OCI-LY3 (cell line): Measurements from ENCODE around the gene LHFPL3.
"Not testable (repeated sequence)": the region's sequence is repeated elsewhere in the genome, so short reads cannot be mapped to it uniquely, and the experiment has no call there.

ENCODE experiments used
- H2AFZ ChIP-seq: fragments of 200-600, 300-600 bp; shearing (Covaris generic); 2 replicates; pipeline ENCODE4 v1.6.0; 2014; ENCODE audit warnings: antibody characterized with exemption, low read depth, low read length
- H3K27ac ChIP-seq: fragments of 200-600, 300-600 bp; sonication (generic); 2 replicates; pipeline ENCODE4 v1.5.1; 2014; ENCODE audit warnings: mild to moderate bottlenecking, low read length, moderate library complexity, mixed read lengths
- H3K27me3 ChIP-seq: fragments of 200-600, 300-600 bp; sonication (generic); 2 replicates; pipeline ENCODE4 v1.6.1; 2014; ENCODE audit warnings: low read depth, low read length, mixed read lengths
- H3K36me3 ChIP-seq: fragments of 200-600, 300-600 bp; sonication (generic); replicated peaks from 2 replicates; pipeline ENCODE3; 2014; ENCODE audit warnings: low read depth, low read length, mixed read lengths
- H3K4me1 ChIP-seq: fragments of 300-600, 200-600 bp; sonication (generic); 2 replicates; pipeline ENCODE4 v1.6.1; 2014; ENCODE audit warnings: low read length, mixed read lengths
- H3K4me2 ChIP-seq: fragments of 200-600, 300-600 bp; sonication (generic); 2 replicates; pipeline ENCODE4 v1.6.1; 2014; ENCODE audit warnings: low read length, mixed read lengths
- H3K4me3 ChIP-seq: fragments of 300-600, 200-600 bp; sonication (generic); 2 replicates; pipeline ENCODE4 v1.5.1; 2014; ENCODE audit warnings: antibody characterized with exemption, mild to moderate bottlenecking, low read length, moderate library complexity
- H3K79me2 ChIP-seq: fragments of 300-600, 200-600 bp; shearing (Covaris generic); 2 replicates; pipeline ENCODE4 v1.6.1; 2014; ENCODE audit warnings: mild to moderate bottlenecking, low read length, mixed read lengths
- H3K9ac ChIP-seq: fragments of 300-600, 200-600 bp; shearing (Covaris generic); 2 replicates; pipeline ENCODE4 v1.6.0; 2014; ENCODE audit warnings: mild to moderate bottlenecking, low read length, moderate library complexity
- H3K9me3 ChIP-seq: fragments of 200-600, 300-600 bp; shearing (Covaris generic); 2 replicates; pipeline ENCODE4 v1.6.1; 2014; ENCODE audit warnings: low read length, mixed read lengths; ENCODE audit not compliant: insufficient read depth
- H4K20me1 ChIP-seq: fragments of 200-600, 300-600 bp; sonication (generic); 2 replicates; pipeline ENCODE4 v1.6.1; 2016; ENCODE audit warnings: low read length, mixed read lengths; ENCODE audit not compliant: insufficient read depth
- CTCF ChIP-seq: fragments of 200-600, 300-600 bp; sonication (generic); IDR thresholded peaks from 2 replicates; pipeline ENCODE4 v1.5.1; 2014; ENCODE audit warnings: antibody characterized with exemption, low read length, low read depth
- EZH2phosphoT487 ChIP-seq: fragments of 200-600 bp; shearing (Covaris generic); IDR thresholded peaks from 2 replicates; pipeline ENCODE4 v1.6.1; 2018; ENCODE audit warnings: antibody characterized with exemption, mixed run types, low read depth

LHFPL3 gene

GRCh38 chr7:104553074-104553473 is 224.7 kb downstream of the LHFPL3 start:
- H3K9ac ChIP-seq: no peak overlapping the region
- no peak overlapping the region for H3K27ac ChIP-seq
- no peak for TF ChIP-seq EZH2phosphoT487
- no peak for TF ChIP-seq CTCF
- H3K27me3 ChIP-seq: no peaks in the 10 kb centered on the region
- H3K9me3 ChIP-seq: no peaks in the 10 kb centered on the region
- peaks cover 3% of the 10 kb centered on the region for H3K36me3 ChIP-seq
- H3K4me1 ChIP-seq: peaks cover 19% of the 10 kb centered on the region
- no peak overlapping the region for H2AFZ ChIP-seq
- H3K4me3 ChIP-seq: no peak overlapping the region
- no peaks in the 10 kb centered on the region for H3K79me2 ChIP-seq
- no peaks in the 10 kb centered on the region for H4K20me1 ChIP-seq
- no peak overlapping the region for H3K4me2 ChIP-seq

GRCh38 chr7:104563350-104563901 is 235.0 kb downstream of the LHFPL3 start:
- not testable (repeated sequence) for H3K4me1 ChIP-seq, H3K27ac ChIP-seq, H3K4me3 ChIP-seq, H2AFZ ChIP-seq, H3K79me2 ChIP-seq, H4K20me1 ChIP-seq, H3K9ac ChIP-seq, H3K4me2 ChIP-seq, H3K27me3 ChIP-seq, H3K36me3 ChIP-seq, H3K9me3 ChIP-seq

- no peak overlapping the region for H2AFZ ChIP-seq
- no peak overlapping the region for H3K4me2 ChIP-seq
- no peaks in the 10 kb centered on the region for H3K27me3 ChIP-seq
- no peaks in the 10 kb centered on the region for H3K9me3 ChIP-seq
- H3K9ac ChIP-seq: no peak overlapping the region
- no peaks in the 10 kb centered on the region for H3K36me3 ChIP-seq
- H3K4me1 ChIP-seq: peaks cover 9% of the 10 kb centered on the region
- no peaks in the 10 kb centered on the region for H4K20me1 ChIP-seq
- TF ChIP-seq CTCF (no peak), EZH2phosphoT487 (no peak)
- H3K79me2 ChIP-seq: no peaks in the 10 kb centered on the region
- no peak overlapping the region for H3K27ac ChIP-seq
- H3K4me3 ChIP-seq: no peak overlapping the region
Observed at GRCh38 chr7:104569751-104570150, 241.3 kb downstream of the LHFPL3 start.

GRCh38 chr7:104572554-104572953 is 244.2 kb downstream of the LHFPL3 start:
- TF ChIP-seq EZH2phosphoT487 (no peak), CTCF (no peak)
- no peaks in the 10 kb centered on the region for H3K79me2 ChIP-seq
- H3K27me3 ChIP-seq: no peaks in the 10 kb centered on the region
- H3K36me3 ChIP-seq: no peaks in the 10 kb centered on the region
- no peaks in the 10 kb centered on the region for H3K9me3 ChIP-seq
- H3K4me1 ChIP-seq: peaks cover 12% of the 10 kb centered on the region
- H3K27ac ChIP-seq: no peak overlapping the region
- H3K9ac ChIP-seq: no peak overlapping the region
- no peak overlapping the region for H3K4me2 ChIP-seq
- no peak overlapping the region for H2AFZ ChIP-seq
- no peaks in the 10 kb centered on the region for H4K20me1 ChIP-seq
- no peak overlapping the region for H3K4me3 ChIP-seq

- Histone ChIP-seq H2AFZ (no peak overlapping the region), H3K36me3 (no peaks in the 10 kb centered on the region), H3K4me3 (no peak overlapping the region), H3K4me1 (peaks cover 5% of the 10 kb centered on the region; the same call in 1 of the 2 replicates), H3K27ac (no peak overlapping the region), H3K79me2 (no peaks in the 10 kb centered on the region), H3K9ac (no peak overlapping the region), H4K20me1 (no peaks in the 10 kb centered on the region), H3K9me3 (no peaks in the 10 kb centered on the region), H3K4me2 (no peak overlapping the region), H3K27me3 (no peaks in the 10 kb centered on the region)
- TF ChIP-seq EZH2phosphoT487 (no peak), CTCF (no peak)
Observed at GRCh38 chr7:104584620-104585019, 256.2 kb downstream of the LHFPL3 start.

- not testable (repeated sequence) for H3K36me3 ChIP-seq, H3K9me3 ChIP-seq, H3K4me2 ChIP-seq, H3K4me1 ChIP-seq, H3K79me2 ChIP-seq, H4K20me1 ChIP-seq, H3K27ac ChIP-seq, H3K27me3 ChIP-seq, H3K4me3 ChIP-seq, H3K9ac ChIP-seq, H2AFZ ChIP-seq
Observed at GRCh38 chr7:104595591-104595990, 267.2 kb downstream of the LHFPL3 start.
